GM12891 (cell line): ENCODE data around the gene COPZ1.

Source experiments
- DNase-seq: peaks from one replicate; pipeline ENCODE4 v3.0.0; 2011; ENCODE audit warnings: low spot score; ENCODE audit not compliant: insufficient read length
- FAIRE-seq: peaks from 2 replicates; lab custom pipeline; 2011; peaks lifted over from hg19 to GRCh38; lab: Jason Lieb, UNC
- PAX5 ChIP-seq: IDR thresholded peaks from 2 replicates; pipeline ENCODE4 v1.6.1; 2011; ENCODE audit warnings: low read length, moderate library complexity, mild to moderate bottlenecking; ENCODE audit not compliant: insufficient read depth, severe bottlenecking
- POLR2A ChIP-seq: IDR thresholded peaks from 2 replicates; pipeline ENCODE4 v1.6.1; 2011; ENCODE audit warnings: low read depth, low read length, control low read depth
- POLR2AphosphoS5 ChIP-seq: IDR thresholded peaks from 2 replicates; pipeline ENCODE4 v1.6.1; 2011; ENCODE audit warnings: low read depth, low read length, control low read depth
- POU2F2 ChIP-seq: IDR thresholded peaks from 2 replicates; pipeline ENCODE4 v1.6.1; 2011; ENCODE audit warnings: low read depth, mild to moderate bottlenecking, control low read depth, low read length, moderate library complexity
- SPI1 ChIP-seq: IDR thresholded peaks from 2 replicates; pipeline ENCODE4 v1.6.1; 2011; ENCODE audit warnings: low read depth, low read length, control low read depth
- TAF1 ChIP-seq: IDR thresholded peaks from 2 replicates; pipeline ENCODE4 v1.6.1; 2011; ENCODE audit warnings: low read depth, low read length, control low read depth

The COPZ1 gene

GRCh38 chr12:54355104-54355815 is 30.3 kb downstream of the COPZ1 start:
- DNase-seq (no peak), FAIRE-seq (no peak)
- TF ChIP-seq POU2F2 = no peak
- TF ChIP-seq POLR2AphosphoS5 = no peak
- no peak for TF ChIP-seq TAF1
- TF ChIP-seq POLR2A = no peak
- no peak for TF ChIP-seq SPI1
- TF ChIP-seq PAX5 = no peak

- TF ChIP-seq PAX5 = no peak
- no peak for TF ChIP-seq SPI1
- no peak for TF ChIP-seq TAF1
- TF ChIP-seq POU2F2 = no peak
- no peak for TF ChIP-seq POLR2A
- TF ChIP-seq POLR2AphosphoS5 = no peak
- DNase-seq (no peak), FAIRE-seq (no peak)
Observed at GRCh38 chr12:54356228-54356627, 31.3 kb downstream of the COPZ1 start.

GRCh38 chr12:54356951-54357356 is 32.0 kb downstream of the COPZ1 start:
- no peak for DNase-seq

GRCh38 chr12:54357506-54358190 is 32.7 kb downstream of the COPZ1 start:
- no peak for TF ChIP-seq SPI1
- no peak for TF ChIP-seq POLR2AphosphoS5
- no peak for TF ChIP-seq POLR2A
- no peak for TF ChIP-seq POU2F2
- no peak for TF ChIP-seq TAF1
- no peak for TF ChIP-seq PAX5
- no peak for FAIRE-seq
- no peak for DNase-seq

More at GRCh38 chr12:54356951-54357356, 32.0 kb downstream of the COPZ1 start:
- TF ChIP-seq POLR2A = no peak
- no peak for TF ChIP-seq SPI1
- no peak for TF ChIP-seq TAF1
- TF ChIP-seq POLR2AphosphoS5 = no peak
- TF ChIP-seq PAX5 = no peak
- no peak for FAIRE-seq

DNA sequence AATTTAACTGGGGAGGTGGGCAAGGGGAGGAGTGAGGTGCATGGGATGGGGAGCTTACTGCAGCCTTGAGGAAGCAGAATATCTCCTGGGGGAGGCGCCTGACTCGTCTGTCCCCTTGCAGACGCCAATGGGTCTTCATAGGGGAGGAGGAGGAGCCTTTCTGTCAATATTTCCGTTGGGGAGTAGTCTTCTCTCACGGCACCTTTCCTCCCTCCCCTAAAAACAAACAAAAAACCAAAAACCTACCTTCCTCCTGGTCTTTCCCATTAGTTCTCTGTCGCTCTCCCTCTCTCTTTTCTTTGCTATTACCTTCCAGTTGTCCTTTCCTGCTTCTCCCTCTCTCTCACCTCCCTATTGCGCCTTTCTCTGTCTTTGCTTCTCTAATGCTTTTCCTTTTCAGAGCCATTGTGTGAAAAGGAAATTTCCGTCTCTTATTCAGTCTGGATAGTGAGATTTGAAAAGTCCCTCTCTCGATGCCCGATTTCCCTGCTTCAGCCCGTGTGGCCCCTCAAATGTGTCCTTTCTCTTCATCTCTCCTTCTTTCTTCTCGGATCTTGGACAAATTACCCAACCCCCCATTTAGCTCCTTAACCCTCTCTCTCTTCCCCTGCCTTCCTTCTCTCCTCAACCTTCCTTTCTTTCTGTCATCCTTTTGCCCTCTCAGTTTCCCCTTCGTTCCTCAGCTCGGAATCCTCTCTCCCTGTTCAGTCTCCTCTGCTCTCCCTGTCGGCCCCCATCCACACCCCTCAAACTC is 33.4 kb downstream of the COPZ1 start:
- DNase-seq = peak; percentile 53
- no peak for FAIRE-seq

DNA sequence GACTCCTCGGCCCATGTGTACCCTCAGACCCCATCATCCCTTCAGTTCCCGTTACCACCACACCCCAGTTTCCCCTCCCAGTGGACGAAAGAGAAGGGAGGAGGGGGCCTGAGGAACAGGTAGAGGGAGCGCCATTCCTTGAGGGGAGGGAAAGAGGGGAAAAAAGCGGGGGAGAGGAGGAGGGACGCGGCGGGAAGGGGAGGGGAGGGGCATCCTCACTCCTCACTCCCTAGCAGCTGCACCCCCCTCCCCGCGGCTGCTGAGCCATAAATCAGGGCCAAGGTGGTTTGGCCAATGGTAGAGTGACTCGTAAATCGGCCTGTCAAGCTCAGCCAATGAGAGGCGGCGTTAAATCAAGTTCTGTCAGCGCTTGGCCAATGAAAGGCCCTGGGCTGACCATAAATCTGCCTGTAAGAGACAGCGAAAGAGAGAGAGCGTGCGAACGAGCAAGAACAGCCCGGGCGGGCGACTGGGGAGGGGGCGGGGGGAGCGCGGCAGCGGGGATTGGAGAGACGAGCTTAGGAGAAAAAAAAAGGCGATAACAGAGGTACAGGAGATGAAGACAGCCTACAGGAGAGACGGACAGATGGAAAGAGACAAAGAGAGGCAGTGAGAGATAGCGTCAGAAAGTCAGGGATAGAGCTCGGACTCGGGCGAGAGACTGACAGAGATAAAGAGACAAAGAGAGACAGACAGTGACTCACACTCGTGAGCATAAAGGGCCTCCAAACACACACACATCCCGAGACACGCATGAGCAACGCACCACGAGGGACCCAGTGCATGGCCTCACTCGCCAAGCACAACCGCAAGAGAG is 34.2 kb downstream of the COPZ1 start:
- TF ChIP-seq TAF1 (no peak), PAX5 (no peak), SPI1 (no peak), POLR2A (0 out of 2 replicates have a peak, but pooled peaks have one; percentile 36), POLR2AphosphoS5 (no peak), POU2F2 (no peak)
- FAIRE-seq = peak; percentile 98
- DNase-seq = peak; percentile 84

More for the DNA sequence above, 33.4 kb downstream of the COPZ1 start:
- 0 out of 2 replicates have a peak, but pooled peaks have one; percentile 40 for TF ChIP-seq POLR2AphosphoS5
- TF ChIP-seq POU2F2 = no peak

DNA sequence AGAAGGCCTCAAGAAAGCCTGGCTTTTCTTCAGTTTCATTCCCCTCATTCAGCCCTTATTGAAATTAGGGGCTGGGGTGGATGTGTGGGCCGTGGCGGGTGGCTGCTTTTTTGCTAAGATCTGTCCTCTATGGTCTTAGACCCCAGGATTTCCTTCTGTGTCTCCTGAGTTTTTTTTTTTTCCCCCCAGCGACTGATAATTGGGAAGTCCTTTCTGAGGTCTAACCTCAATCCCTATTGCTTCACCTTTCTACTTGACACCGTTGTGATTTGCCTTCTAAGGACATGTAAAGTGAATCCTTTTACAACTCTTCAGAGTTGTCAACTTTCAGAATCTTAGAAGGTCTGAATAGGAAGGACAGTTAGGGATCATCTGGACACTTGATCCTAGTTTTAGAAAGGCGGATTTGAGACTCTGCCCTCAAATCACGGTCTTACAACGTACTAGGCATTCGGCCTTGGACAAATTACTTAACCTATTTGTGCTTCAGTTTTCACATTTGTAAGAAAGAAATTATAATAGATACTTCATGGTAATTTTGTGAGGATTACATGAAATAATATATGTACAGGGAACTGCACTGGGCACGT is 34.9 kb downstream of the COPZ1 start:
- TF ChIP-seq TAF1 (no peak), SPI1 (no peak), POLR2A (no peak), POU2F2 (no peak), PAX5 (no peak), POLR2AphosphoS5 (no peak)
- DNase-seq = no peak
- no peak for FAIRE-seq

DNA sequence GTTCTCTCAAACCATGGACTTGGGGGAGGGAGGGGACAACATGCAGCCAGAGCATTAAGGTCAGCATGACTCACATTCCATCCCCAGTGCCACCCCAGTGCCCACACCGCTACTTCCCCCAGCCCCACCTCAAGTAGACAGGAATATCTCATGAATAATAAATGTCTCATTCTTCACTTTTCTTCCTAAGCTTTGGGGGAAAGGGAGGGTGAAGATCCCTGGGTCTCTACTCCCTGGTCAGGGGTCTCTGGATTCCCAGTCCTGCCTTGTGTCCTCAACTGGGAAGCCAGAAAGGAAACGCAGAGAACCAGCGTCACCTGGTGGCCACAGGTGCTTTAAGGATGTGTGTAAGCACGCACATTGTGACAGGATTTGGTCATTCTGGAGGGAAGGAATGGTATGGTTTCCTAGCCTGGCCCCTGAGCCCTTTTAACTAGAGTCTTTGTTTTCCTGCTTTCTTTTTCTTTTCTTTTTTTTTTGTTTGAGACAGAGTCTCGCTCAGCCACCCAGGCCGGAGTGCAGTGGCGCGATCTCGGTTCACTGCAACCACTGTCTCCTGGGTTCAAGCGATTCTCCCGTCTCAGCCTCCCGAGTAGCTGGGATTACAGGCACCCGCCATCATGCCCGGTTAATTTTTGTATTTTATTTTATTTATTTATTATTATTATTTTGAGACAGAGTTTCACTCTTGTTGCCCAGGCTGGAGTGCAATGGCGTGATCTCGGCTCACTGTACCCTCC is 36.0 kb downstream of the COPZ1 start:
- DNase-seq (no peak), FAIRE-seq (peak; percentile 68)
- TF ChIP-seq POU2F2 = no peak
- no peak for TF ChIP-seq PAX5
- no peak for TF ChIP-seq TAF1
- TF ChIP-seq POLR2AphosphoS5 = no peak
- TF ChIP-seq POLR2A = no peak
- TF ChIP-seq SPI1 = no peak

DNA sequence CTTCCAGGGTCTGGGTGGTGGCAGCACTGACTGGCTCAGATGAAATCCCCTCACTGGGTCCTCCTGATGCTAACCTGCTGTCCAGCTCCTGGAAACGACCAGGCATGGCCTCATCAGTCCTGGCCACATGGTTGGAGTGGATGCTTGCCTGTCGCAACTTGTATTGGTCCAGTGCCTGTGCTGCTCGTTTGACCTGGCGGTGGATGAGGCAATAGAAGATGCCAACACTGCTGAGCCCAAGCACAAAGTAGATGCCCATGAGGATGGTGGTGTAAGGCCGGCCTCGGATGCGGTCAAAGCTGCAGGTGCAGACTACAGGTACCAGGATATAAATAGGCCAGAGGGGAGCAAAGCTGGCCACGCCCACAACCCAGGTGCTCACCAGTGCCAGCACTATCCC is 38.1 kb downstream of the COPZ1 start:
- TF ChIP-seq POU2F2 = no peak
- no peak for TF ChIP-seq POLR2A
- no peak for TF ChIP-seq SPI1
- no peak for TF ChIP-seq POLR2AphosphoS5
- TF ChIP-seq PAX5 = no peak
- no peak for TF ChIP-seq TAF1
- no peak for FAIRE-seq
- no peak for DNase-seq
